Sigmoid colon (tissue), 4 donors: Measurements from ENCODE around the gene KLF15.

ENCODE experiments used
- EP300 ChIP-seq, 4 donors: sonication (generic); formaldehyde crosslinking; IDR thresholded peaks; one replicate each; pipeline ENCODE4 v1.6.1; 2017; ENCODE audit warnings: antibody characterized with exemption in 4 of 4
- POLR2A ChIP-seq, 2 donors: fragments of 450-650 bp; IDR thresholded peaks; one replicate each; pipeline ENCODE4 v1.6.1; 2016; ENCODE audit warnings: antibody characterized with exemption in 2 of 2, mild to moderate bottlenecking in 2 of 2, moderate library complexity in 2 of 2
- POLR2AphosphoS5 ChIP-seq, 4 donors: sonication (generic); formaldehyde crosslinking; IDR thresholded peaks; one replicate each; pipeline ENCODE4 v1.6.1; 2017; ENCODE audit warnings: antibody characterized with exemption in 4 of 4
- TF ChIP-seq, protein P1 (sequence below), 4 experiments: fragments of 450-650 bp in 3 of 4; fragments of 200-600 bp in 1 of 4; IDR thresholded peaks; one replicate each; pipeline ENCODE4 v1.5.1; 2016 to 2019; ENCODE audit warnings: antibody characterized with exemption in 4 of 4, mild to moderate bottlenecking in 3 of 4, moderate library complexity in 2 of 4

DNA sequence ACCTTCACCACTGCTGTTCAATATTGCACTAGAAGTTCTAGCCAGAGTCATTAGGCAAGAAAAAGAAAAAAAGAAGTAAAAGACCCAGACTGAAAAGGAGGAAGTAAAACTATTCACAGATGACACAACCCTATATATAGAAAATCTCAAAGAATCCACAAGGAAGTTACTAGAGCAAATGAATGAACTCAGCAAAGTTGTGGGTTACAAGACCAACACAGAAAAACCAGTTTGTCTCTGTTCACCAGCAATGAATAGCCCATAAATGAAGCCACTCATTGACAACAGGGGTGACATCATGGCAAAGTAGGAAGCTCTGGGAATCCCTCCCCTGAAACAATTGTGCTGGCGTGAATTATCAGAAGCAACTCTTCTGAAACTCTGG lies 42.1 kb upstream of the KLF15 start:
- TF ChIP-seq, protein P1, sequence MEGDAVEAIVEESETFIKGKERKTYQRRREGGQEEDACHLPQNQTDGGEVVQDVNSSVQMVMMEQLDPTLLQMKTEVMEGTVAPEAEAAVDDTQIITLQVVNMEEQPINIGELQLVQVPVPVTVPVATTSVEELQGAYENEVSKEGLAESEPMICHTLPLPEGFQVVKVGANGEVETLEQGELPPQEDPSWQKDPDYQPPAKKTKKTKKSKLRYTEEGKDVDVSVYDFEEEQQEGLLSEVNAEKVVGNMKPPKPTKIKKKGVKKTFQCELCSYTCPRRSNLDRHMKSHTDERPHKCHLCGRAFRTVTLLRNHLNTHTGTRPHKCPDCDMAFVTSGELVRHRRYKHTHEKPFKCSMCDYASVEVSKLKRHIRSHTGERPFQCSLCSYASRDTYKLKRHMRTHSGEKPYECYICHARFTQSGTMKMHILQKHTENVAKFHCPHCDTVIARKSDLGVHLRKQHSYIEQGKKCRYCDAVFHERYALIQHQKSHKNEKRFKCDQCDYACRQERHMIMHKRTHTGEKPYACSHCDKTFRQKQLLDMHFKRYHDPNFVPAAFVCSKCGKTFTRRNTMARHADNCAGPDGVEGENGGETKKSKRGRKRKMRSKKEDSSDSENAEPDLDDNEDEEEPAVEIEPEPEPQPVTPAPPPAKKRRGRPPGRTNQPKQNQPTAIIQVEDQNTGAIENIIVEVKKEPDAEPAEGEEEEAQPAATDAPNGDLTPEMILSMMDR (IDR thresholded peaks at IDR 0.05): no peak
- no peak for TF ChIP-seq POLR2AphosphoS5 (IDR thresholded peaks at IDR 0.05)
- no peak for TF ChIP-seq POLR2A (IDR thresholded peaks at IDR 0.05)
- TF ChIP-seq EP300 (IDR thresholded peaks at IDR 0.05): no peak
